Hepatocyte (in vitro differentiated cells): Measurements from ENCODE around the gene FOCAD.

Source experiments
- CTCF ChIP-seq: fragments of 200-600 bp; sonication (generic); IDR thresholded peaks from 2 replicates; pipeline ENCODE4 v1.5.1; 2016; ENCODE audit warnings: antibody characterized with exemption, mild to moderate bottlenecking; ENCODE audit not compliant: poor library complexity
- EZH2 ChIP-seq: fragments of 200-600 bp; sonication (generic); IDR thresholded peaks from 2 replicates; pipeline ENCODE4 v1.6.1; 2016; ENCODE audit warnings: antibody characterized with exemption, mild to moderate bottlenecking, borderline replicate concordance
- EZH2phosphoT487 ChIP-seq: fragments of 200-600 bp; sonication (generic); IDR thresholded peaks from one replicate; pipeline ENCODE4 v1.6.1; 2018; ENCODE audit warnings: antibody characterized with exemption, mild to moderate bottlenecking, low read depth, moderate library complexity; ENCODE audit not compliant: unreplicated experiment, severe bottlenecking

GRCh38 chr9:20658677-20659473 is 25.2 kb upstream of the FOCAD start:
- TF ChIP-seq CTCF (no peak), EZH2phosphoT487 (no peak), EZH2 (no peak)
